HEK293T (cell line): ENCODE results near the gene SLAMF9.

ENCODE experiments used
- ARNT ChIP-seq: fragments of 450-650 bp; IDR thresholded peaks from 2 replicates; pipeline ENCODE4 v1.6.1; 2017; ENCODE audit warnings: mild to moderate bottlenecking
- BHLHE40 ChIP-seq: fragments of 450-650 bp; IDR thresholded peaks from 2 replicates; pipeline ENCODE4 v1.6.1; 2016; ENCODE audit warnings: mild to moderate bottlenecking, moderate library complexity, borderline replicate concordance
- FOXA1 ChIP-seq: fragments of 450-650 bp; IDR thresholded peaks from 2 replicates; pipeline ENCODE4 v1.6.1; 2016; ENCODE audit warnings: mild to moderate bottlenecking
- FOXK2 ChIP-seq: fragments of 450-650 bp; IDR thresholded peaks from 2 replicates; pipeline ENCODE4 v1.6.1; 2016; ENCODE audit warnings: mild to moderate bottlenecking
- L3MBTL2 ChIP-seq: fragments of 450-650 bp; conservative IDR thresholded peaks from 2 replicates; pipeline ENCODE4 v1.6.1; 2016; ENCODE audit warnings: mild to moderate bottlenecking
- LEF1 ChIP-seq: fragments of 450-650 bp; IDR thresholded peaks from 2 replicates; pipeline ENCODE4 v1.6.1; 2017; ENCODE audit warnings: mild to moderate bottlenecking, borderline replicate concordance
- NFRKB ChIP-seq: fragments of 450-650 bp; IDR thresholded peaks from 2 replicates; pipeline ENCODE4 v1.6.1; 2016; ENCODE audit warnings: mild to moderate bottlenecking, moderate library complexity
- SP1 ChIP-seq: fragments of 450-650 bp; IDR thresholded peaks from 2 replicates; pipeline ENCODE4 v1.6.1; 2017
- SUZ12 ChIP-seq: fragments of 450-650 bp; IDR thresholded peaks from 2 replicates; pipeline ENCODE4 v1.6.1; 2016; ENCODE audit warnings: mild to moderate bottlenecking
- TARDBP ChIP-seq: fragments of 450-650 bp; IDR thresholded peaks from 2 replicates; pipeline ENCODE4 v1.6.1; 2016
- ZNF384 ChIP-seq: fragments of 450-650 bp; IDR thresholded peaks from 2 replicates; pipeline ENCODE4 v1.6.1; 2016
- TF ChIP-seq, protein P1 (sequence below): fragments of 450-650 bp; IDR thresholded peaks from 2 replicates; pipeline ENCODE4 v1.6.1; 2016

DNA sequence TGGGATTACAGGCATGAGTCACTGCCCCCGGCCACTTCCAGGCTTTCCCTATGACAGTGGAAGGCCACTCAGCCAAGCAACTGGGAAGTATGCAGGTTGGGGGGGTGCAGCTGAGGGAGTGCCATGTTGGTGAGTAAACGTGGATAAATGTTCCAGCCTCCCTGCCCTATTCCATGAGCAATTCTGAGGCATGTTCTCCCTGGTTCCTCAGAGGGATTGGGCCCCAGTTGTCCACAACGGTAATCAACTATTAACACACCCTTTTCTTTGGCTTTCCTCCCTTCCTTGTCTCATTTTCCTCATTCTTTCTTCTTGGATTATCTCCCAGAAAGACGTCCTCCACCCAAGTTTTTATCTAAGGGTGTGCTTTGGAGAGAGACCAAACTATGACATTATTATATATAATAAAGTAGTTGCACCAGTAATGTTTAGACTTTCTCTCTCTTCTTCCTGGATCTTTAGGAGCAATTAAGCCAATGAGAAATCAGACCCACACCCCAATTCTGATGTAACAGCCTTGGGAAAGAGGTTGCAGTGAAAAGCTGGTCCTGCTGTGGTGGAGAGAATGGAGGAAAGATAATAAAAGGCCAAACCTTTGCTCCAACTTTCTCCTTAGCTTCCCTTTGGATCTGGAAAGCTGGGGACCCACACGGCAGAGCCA, 6.8 kb upstream of the SLAMF9 start:
- TF ChIP-seq L3MBTL2, result no peak
- no peak for TF ChIP-seq TARDBP
- TF ChIP-seq SP1, result no peak
- no peak for TF ChIP-seq FOXK2
- no peak for TF ChIP-seq NFRKB
- TF ChIP-seq LEF1, result no peak
- TF ChIP-seq BHLHE40, result no peak
- TF ChIP-seq, protein P1, sequence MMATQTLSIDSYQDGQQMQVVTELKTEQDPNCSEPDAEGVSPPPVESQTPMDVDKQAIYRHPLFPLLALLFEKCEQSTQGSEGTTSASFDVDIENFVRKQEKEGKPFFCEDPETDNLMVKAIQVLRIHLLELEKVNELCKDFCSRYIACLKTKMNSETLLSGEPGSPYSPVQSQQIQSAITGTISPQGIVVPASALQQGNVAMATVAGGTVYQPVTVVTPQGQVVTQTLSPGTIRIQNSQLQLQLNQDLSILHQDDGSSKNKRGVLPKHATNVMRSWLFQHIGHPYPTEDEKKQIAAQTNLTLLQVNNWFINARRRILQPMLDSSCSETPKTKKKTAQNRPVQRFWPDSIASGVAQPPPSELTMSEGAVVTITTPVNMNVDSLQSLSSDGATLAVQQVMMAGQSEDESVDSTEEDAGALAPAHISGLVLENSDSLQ, result no peak
- TF ChIP-seq ZNF384, result no peak
- TF ChIP-seq ARNT, result no peak
- no peak for TF ChIP-seq FOXA1
- no peak for TF ChIP-seq SUZ12
